Tibial nerve (tissue), 4 donors: ENCODE results near the gene PLEKHO1.

ENCODE experiments used
- CTCF ChIP-seq, 5 experiments: fragments of 200-600 bp in 3 of 5; fragments of 450-650 bp in 2 of 5; sonication (generic) in 3 of 5; IDR thresholded peaks; one replicate each; pipeline ENCODE4 v1.5.1; 2016 to 2019; ENCODE audit warnings: antibody characterized with exemption in 5 of 5, mild to moderate bottlenecking in 3 of 5, moderate library complexity in 2 of 5
- EP300 ChIP-seq, 2 donors: sonication (generic); formaldehyde crosslinking; IDR thresholded peaks; one replicate each; pipeline ENCODE4 v1.6.1; 2017; ENCODE audit warnings: antibody characterized with exemption in 2 of 2, mild to moderate bottlenecking in 1 of 2
- POLR2A ChIP-seq, 2 donors: fragments of 450-650 bp; IDR thresholded peaks; one replicate each; pipeline ENCODE4 v1.6.1; 2017; ENCODE audit warnings: antibody characterized with exemption in 2 of 2, mild to moderate bottlenecking in 2 of 2, moderate library complexity in 2 of 2

GRCh38 chr1:150151291-150152181 is 1.8 kb downstream of the PLEKHO1 start:
- TF ChIP-seq CTCF (IDR thresholded peaks at IDR 0.05) (no peak), EP300 (IDR thresholded peaks at IDR 0.05) (no peak), POLR2A (IDR thresholded peaks at IDR 0.05) (no peak)
